ENCODE results near the gene SEBOX.
A peak's percentile ranks its signal among the peaks of the same experiment; 100 is the strongest.

Gene SEBOX

DNA sequence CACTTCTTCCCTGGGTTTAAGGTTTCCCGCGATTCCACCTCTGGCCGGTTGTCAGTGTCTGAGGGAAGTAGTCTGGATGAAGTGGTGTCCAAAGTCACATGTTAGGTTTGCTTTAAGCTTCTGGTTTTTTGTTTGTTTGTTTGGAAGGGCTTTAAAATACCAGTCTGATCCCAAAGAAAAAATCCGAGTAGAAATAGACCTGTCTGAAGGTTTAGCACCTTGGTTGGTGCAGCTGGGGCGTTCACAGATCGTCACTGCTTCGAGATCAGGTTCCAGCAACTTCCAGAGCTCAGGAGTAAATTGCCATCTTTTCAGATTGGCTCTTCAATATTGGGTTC lies 45.4 kb downstream of the SEBOX start:
- no peaks in the 10 kb centered on the region for H3K36me3 ChIP-seq (ENCODE audit: insufficient read depth, low read length)
- H2AFZ ChIP-seq (ENCODE audit: low read length): peak overlapping the region; percentile 87
- peak overlapping the region; percentile 98 for H3K4me3 ChIP-seq (ENCODE audit: low read length, poor library complexity, severe bottlenecking)
- H3K4me1 ChIP-seq (ENCODE audit: insufficient read depth, low read length, poor library complexity, severe bottlenecking): peaks cover 57% of the 10 kb centered on the region
- H3K79me2 ChIP-seq (ENCODE audit: insufficient read depth, low read length): peaks cover 70% of the 10 kb centered on the region
- no peaks in the 10 kb centered on the region for H3K9me2 ChIP-seq (replicated peaks; ENCODE audit: low read depth, low read length)
- no peaks in the 10 kb centered on the region for H3K27me3 ChIP-seq (ENCODE audit: insufficient read depth, low read length, poor library complexity, severe bottlenecking)
- H3K4me2 ChIP-seq (ENCODE audit: low read depth, low read length, poor library complexity, severe bottlenecking): peak overlapping the region; percentile 97
- peak overlapping the region; percentile 98 for H3K9ac ChIP-seq (ENCODE audit: low read depth, low read length, poor library complexity, severe bottlenecking)
- H3F3A ChIP-seq (ENCODE audit: low read depth): peaks cover 3% of the 10 kb centered on the region
- TF ChIP-seq, protein P1, sequence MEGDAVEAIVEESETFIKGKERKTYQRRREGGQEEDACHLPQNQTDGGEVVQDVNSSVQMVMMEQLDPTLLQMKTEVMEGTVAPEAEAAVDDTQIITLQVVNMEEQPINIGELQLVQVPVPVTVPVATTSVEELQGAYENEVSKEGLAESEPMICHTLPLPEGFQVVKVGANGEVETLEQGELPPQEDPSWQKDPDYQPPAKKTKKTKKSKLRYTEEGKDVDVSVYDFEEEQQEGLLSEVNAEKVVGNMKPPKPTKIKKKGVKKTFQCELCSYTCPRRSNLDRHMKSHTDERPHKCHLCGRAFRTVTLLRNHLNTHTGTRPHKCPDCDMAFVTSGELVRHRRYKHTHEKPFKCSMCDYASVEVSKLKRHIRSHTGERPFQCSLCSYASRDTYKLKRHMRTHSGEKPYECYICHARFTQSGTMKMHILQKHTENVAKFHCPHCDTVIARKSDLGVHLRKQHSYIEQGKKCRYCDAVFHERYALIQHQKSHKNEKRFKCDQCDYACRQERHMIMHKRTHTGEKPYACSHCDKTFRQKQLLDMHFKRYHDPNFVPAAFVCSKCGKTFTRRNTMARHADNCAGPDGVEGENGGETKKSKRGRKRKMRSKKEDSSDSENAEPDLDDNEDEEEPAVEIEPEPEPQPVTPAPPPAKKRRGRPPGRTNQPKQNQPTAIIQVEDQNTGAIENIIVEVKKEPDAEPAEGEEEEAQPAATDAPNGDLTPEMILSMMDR (conservative IDR thresholded peaks at IDR 0.05; ENCODE audit: low read length): no peak
- no peak for TF ChIP-seq EZH2phosphoT487 (IDR thresholded peaks at IDR 0.05; ENCODE audit: borderline replicate concordance)
- no peaks in the 10 kb centered on the region for H3K9me3 ChIP-seq (ENCODE audit: insufficient read depth, low read depth, low read length)
- peaks cover 51% of the 10 kb centered on the region for H4K20me1 ChIP-seq (ENCODE audit: insufficient read depth, low read length, poor library complexity, severe bottlenecking)

DNA sequence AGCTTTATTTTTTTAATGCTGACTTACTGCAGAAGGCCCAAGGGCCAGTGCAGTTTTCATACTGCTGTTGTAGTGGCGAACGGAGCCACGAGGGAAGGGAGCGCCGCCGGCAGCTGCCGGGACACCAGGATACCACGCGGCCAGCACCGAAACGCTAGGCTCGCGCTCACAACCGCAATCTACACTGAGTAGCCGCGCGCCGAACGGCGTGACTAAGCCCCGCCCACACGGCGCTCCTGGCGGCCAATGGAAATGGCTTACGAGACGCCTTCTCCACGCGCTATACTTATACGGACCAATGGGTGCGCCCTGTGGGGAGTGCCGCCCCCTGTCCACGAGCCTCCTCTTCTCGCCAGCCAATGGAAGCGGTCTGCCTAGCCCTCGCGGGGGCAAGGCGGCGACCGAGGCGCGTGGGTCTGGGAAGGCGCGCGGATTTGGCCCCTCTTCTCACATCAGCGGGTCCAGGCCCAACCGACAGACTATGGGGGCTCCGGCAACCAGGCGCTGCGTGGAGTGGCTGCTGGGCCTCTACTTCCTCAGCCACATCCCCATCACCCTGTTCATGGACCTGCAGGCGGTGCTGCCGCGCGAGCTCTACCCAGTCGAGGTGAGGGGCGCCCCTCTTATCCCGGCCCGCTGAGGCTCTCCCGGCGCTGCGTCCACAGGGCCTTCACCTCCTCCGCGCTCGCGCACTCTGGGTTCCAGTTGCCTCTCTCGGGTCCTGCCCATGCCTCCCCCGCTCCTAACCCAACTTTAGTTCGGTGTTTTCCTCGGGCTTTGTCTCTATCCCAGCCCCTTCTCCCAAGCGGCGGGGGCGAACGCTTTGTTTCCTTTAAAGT lies 46.0 kb downstream of the SEBOX start, which contains the start of gene TMEM97:
TSS of gene TMEM97 (plus strand) at position 442 of the 839 bp plus-strand sequence. CDS start at position 482, 40 bp downstream.
- peaks cover 64% of the 10 kb centered on the region for H3K79me2 ChIP-seq (ENCODE audit: insufficient read depth, low read length)

DNA sequence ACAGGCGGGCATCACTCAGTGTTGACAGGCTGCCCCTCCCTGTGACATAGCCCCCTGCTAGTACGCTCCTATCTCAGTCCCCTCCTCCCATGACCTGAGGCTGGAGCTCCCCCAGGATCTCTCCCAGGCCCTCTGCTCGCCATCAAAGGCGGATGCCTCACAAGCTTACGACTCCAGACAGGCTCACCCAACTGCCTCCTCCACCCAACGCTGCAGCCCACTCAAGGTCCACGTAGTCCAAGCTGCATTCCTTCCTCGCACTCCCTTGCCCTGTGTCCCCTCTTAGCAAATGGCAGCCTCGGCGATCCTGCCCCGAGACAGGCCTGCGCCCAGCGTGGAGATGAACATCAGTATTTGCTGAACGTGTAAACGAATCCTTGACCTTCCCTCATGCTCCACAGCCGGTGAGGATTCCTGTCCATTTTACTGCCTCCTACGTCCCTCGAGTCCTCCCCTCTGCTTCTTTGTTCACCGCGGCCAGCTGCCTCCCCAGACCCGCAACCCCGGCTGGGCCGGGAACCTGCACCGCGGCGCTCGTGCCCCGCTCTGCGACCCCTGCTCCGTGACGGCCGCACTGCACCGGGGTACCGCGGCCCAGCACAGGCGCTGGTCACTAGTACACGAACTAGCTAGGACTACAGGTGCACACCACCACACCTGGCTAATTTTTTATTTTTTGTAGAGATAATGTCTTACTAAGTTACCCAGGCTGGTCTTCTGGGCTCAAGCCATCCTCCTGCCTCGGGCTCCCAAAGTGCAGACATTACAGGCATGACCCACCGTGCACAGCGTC lies 46.8 kb downstream of the SEBOX start:
- Histone ChIP-seq H3K36me3 (ENCODE audit: insufficient read depth, low read length) (no peaks in the 10 kb centered on the region), H2AFZ (ENCODE audit: low read length) (peak overlapping the region; percentile 47), H4K20me1 (ENCODE audit: insufficient read depth, low read length, poor library complexity, severe bottlenecking) (peaks cover 39% of the 10 kb centered on the region), H3K4me1 (ENCODE audit: insufficient read depth, low read length, poor library complexity, severe bottlenecking) (peaks cover 51% of the 10 kb centered on the region), H3K9me2 (replicated peaks; ENCODE audit: low read depth, low read length) (no peaks in the 10 kb centered on the region), H3K4me3 (ENCODE audit: low read length, poor library complexity, severe bottlenecking) (peak overlapping the region; percentile 98), H3K9me3 (ENCODE audit: insufficient read depth, low read depth, low read length) (no peaks in the 10 kb centered on the region), H3K27me3 (ENCODE audit: insufficient read depth, low read length, poor library complexity, severe bottlenecking) (no peaks in the 10 kb centered on the region), H3K9ac (ENCODE audit: low read depth, low read length, poor library complexity, severe bottlenecking) (peak overlapping the region; percentile 98), H3K79me2 (ENCODE audit: insufficient read depth, low read length) (peaks cover 56% of the 10 kb centered on the region), H3K4me2 (ENCODE audit: low read depth, low read length, poor library complexity, severe bottlenecking) (peak overlapping the region; percentile 97), H3F3A (ENCODE audit: low read depth) (peaks cover 3% of the 10 kb centered on the region)
- TF ChIP-seq, protein P1 (conservative IDR thresholded peaks at IDR 0.05; ENCODE audit: low read length): no peak
- TF ChIP-seq EZH2phosphoT487 (IDR thresholded peaks at IDR 0.05; ENCODE audit: borderline replicate concordance): no peak

More for the DNA sequence above, 46.0 kb downstream of the SEBOX start, which contains the start of gene TMEM97:
- Histone ChIP-seq H3K4me3 (ENCODE audit: low read length, poor library complexity, severe bottlenecking) (peak within 1 kb of the TSS; percentile 98), H3K27me3 (ENCODE audit: insufficient read depth, low read length, poor library complexity, severe bottlenecking) (no peaks in the 10 kb centered on the region), H3K9ac (ENCODE audit: low read depth, low read length, poor library complexity, severe bottlenecking) (peak within 1 kb of the TSS; percentile 98), H3F3A (ENCODE audit: low read depth) (peaks cover 3% of the 10 kb centered on the region), H3K4me1 (ENCODE audit: insufficient read depth, low read length, poor library complexity, severe bottlenecking) (peaks cover 51% of the 10 kb centered on the region), H2AFZ (ENCODE audit: low read length) (peak within 1 kb of the TSS; percentile 87), H3K9me3 (ENCODE audit: insufficient read depth, low read depth, low read length) (no peaks in the 10 kb centered on the region), H4K20me1 (ENCODE audit: insufficient read depth, low read length, poor library complexity, severe bottlenecking) (peaks cover 45% of the 10 kb centered on the region), H3K36me3 (ENCODE audit: insufficient read depth, low read length) (no peaks in the 10 kb centered on the region), H3K9me2 (replicated peaks; ENCODE audit: low read depth, low read length) (no peaks in the 10 kb centered on the region), H3K4me2 (ENCODE audit: low read depth, low read length, poor library complexity, severe bottlenecking) (peak within 1 kb of the TSS; percentile 97)
- no peak for TF ChIP-seq EZH2phosphoT487 (IDR thresholded peaks at IDR 0.05; ENCODE audit: borderline replicate concordance)
- TF ChIP-seq, protein P1 (conservative IDR thresholded peaks at IDR 0.05; ENCODE audit: low read length): 0 out of 2 replicates have a peak, but pooled peaks have one; percentile 19
